Measurements from ENCODE around the gene COA8. TPM values are rescaled to one million over a fixed set of nuclear protein-coding genes. Genes with fewer than 3 reads are reported as not detected.

The COA8 gene
- total and polyA plus RNA-seq, 2 donors (not counting 1 experiment from before 2014, with no cell fraction given): 25.5 to 26.4 TPM

GRCh38 chr14:103634156-103634555 is 71.4 kb downstream of the COA8 start:
- Histone ChIP-seq H3K79me2 (ENCODE audit: control insufficient read depth, insufficient read depth, low read length) (peaks cover 99% of the 10 kb centered on the region), H3K9me3 (ENCODE audit: control insufficient read depth, insufficient read depth, low read depth, low read length) (no peaks in the 10 kb centered on the region), H3K4me2 (ENCODE audit: extremely low read depth, insufficient read depth, low read length) (peak overlapping the region; percentile 60), H3K4me1 (ENCODE audit: control insufficient read depth, extremely low read depth, insufficient read depth, low read length) (peaks cover 11% of the 10 kb centered on the region), H2AFZ (ENCODE audit: low read length) (no peak overlapping the region), H3K27ac (ENCODE audit: insufficient read depth, low read length) (peak overlapping the region; percentile 4), H3K9ac (ENCODE audit: insufficient read depth, low read length) (no peak overlapping the region), H4K20me1 (ENCODE audit: control insufficient read depth, extremely low read depth, insufficient read depth, low read length) (peaks cover 7% of the 10 kb centered on the region), H3K4me3 (replicated peaks in 1 of 4; ENCODE audit: control extremely low read depth in 1 of 4, insufficient read depth in 1 of 4, low read depth in 3 of 4, low read length in 4 of 4) (no peak overlapping the region), H3K36me3 (ENCODE audit: control insufficient read depth, insufficient read depth, low read length) (peaks cover 4% of the 10 kb centered on the region), H3K27me3 (ENCODE audit: control insufficient read depth, insufficient read depth, low read length) (no peaks in the 10 kb centered on the region)
- no peak for DNase-seq (ENCODE audit: low read depth in 2 of 2)
- TF ChIP-seq, protein P1, sequence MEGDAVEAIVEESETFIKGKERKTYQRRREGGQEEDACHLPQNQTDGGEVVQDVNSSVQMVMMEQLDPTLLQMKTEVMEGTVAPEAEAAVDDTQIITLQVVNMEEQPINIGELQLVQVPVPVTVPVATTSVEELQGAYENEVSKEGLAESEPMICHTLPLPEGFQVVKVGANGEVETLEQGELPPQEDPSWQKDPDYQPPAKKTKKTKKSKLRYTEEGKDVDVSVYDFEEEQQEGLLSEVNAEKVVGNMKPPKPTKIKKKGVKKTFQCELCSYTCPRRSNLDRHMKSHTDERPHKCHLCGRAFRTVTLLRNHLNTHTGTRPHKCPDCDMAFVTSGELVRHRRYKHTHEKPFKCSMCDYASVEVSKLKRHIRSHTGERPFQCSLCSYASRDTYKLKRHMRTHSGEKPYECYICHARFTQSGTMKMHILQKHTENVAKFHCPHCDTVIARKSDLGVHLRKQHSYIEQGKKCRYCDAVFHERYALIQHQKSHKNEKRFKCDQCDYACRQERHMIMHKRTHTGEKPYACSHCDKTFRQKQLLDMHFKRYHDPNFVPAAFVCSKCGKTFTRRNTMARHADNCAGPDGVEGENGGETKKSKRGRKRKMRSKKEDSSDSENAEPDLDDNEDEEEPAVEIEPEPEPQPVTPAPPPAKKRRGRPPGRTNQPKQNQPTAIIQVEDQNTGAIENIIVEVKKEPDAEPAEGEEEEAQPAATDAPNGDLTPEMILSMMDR (conservative IDR thresholded peaks at IDR 0.05 in 1 of 2, IDR thresholded peaks at IDR 0.05 in 1 of 2; ENCODE audit: low read depth in 1 of 2, low read length in 2 of 2): no peak
- TF ChIP-seq EZH2 (IDR thresholded peaks at IDR 0.05; ENCODE audit: low read length, missing control alignments): no peak

DNA sequence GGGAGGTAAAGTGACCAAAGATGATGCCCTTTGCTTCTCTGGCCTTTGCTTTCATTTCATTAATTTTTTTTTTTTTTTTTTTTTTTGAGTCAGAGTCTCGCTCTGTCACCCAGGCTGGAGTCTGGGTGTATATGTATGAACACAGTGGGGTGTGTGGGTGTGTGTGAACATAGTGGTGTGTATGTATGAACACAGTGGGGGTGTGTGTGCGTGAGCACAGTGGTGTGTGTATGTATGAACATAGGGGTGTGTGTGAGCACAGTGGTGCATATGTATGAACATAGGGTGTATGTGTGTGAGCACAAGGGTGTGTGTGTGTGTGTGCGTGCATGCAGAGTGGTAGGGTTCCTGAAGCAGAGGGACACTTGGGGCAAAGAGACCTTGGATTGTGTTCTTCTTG is 75.8 kb downstream of the COA8 start:
- TF ChIP-seq, protein P1 (conservative IDR thresholded peaks at IDR 0.05 in 1 of 2, IDR thresholded peaks at IDR 0.05 in 1 of 2; ENCODE audit: low read depth in 1 of 2, low read length in 2 of 2): no peak
- TF ChIP-seq EZH2 (IDR thresholded peaks at IDR 0.05; ENCODE audit: low read length, missing control alignments): no peak
- Histone ChIP-seq H3K4me1 (ENCODE audit: control insufficient read depth, extremely low read depth, insufficient read depth, low read length) (peaks cover 11% of the 10 kb centered on the region), H3K27ac (ENCODE audit: insufficient read depth, low read length) (peak overlapping the region; percentile 61), H4K20me1 (ENCODE audit: control insufficient read depth, extremely low read depth, insufficient read depth, low read length) (peaks cover 2% of the 10 kb centered on the region), H3K27me3 (ENCODE audit: control insufficient read depth, insufficient read depth, low read length) (no peaks in the 10 kb centered on the region), H3K79me2 (ENCODE audit: control insufficient read depth, insufficient read depth, low read length) (peaks cover 97% of the 10 kb centered on the region), H3K36me3 (ENCODE audit: control insufficient read depth, insufficient read depth, low read length) (peaks cover 4% of the 10 kb centered on the region), H3K9ac (ENCODE audit: insufficient read depth, low read length) (no peak overlapping the region), H3K4me3 (replicated peaks in 1 of 4; ENCODE audit: control extremely low read depth in 1 of 4, insufficient read depth in 1 of 4, low read depth in 3 of 4, low read length in 4 of 4) (no peak overlapping the region), H2AFZ (ENCODE audit: low read length) (no peak overlapping the region), H3K4me2 (ENCODE audit: extremely low read depth, insufficient read depth, low read length) (peak overlapping the region; percentile 23), H3K9me3 (ENCODE audit: control insufficient read depth, insufficient read depth, low read depth, low read length) (no peaks in the 10 kb centered on the region)
- no peak for DNase-seq (ENCODE audit: low read depth in 2 of 2)

Other genes starting within 250 kb of the COA8 start
- gene EIF5, start 228.7 kb upstream of the COA8 start, total RNA-seq: 158 and 185 TPM in 2 replicates
- 333 and 400 TPM in 2 replicates for gene EIF5, start 228.7 kb upstream of the COA8 start, polyA plus RNA-seq
- 93.7 and 119 TPM in 2 replicates for gene MARK3, start 177.5 kb upstream of the COA8 start, total RNA-seq
- gene MARK3, start 177.5 kb upstream of the COA8 start, polyA plus RNA-seq: 76.0 and 76.7 TPM in 2 replicates
- gene CKB, start 40.1 kb upstream of the COA8 start, total RNA-seq: 69.9 and 136 TPM in 2 replicates
- 57.2 and 65.2 TPM in 2 replicates for gene CKB, start 40.1 kb upstream of the COA8 start, polyA plus RNA-seq
- 10.6 and 11.0 TPM in 2 replicates for gene TRMT61A, start 33.8 kb upstream of the COA8 start, total RNA-seq
- gene TRMT61A, start 33.8 kb upstream of the COA8 start, polyA plus RNA-seq: 4.2 and 5.0 TPM in 2 replicates
- 25.8 and 28.8 TPM in 2 replicates for gene BAG5, start 303 bp upstream of the COA8 start, total RNA-seq
- 14.3 and 14.9 TPM in 2 replicates for gene BAG5, start 303 bp upstream of the COA8 start, polyA plus RNA-seq
- gene KLC1, start 66.3 kb downstream of the COA8 start, total RNA-seq: 138 and 219 TPM in 2 replicates
- 180 and 185 TPM in 2 replicates for gene KLC1, start 66.3 kb downstream of the COA8 start, polyA plus RNA-seq
- 2.8 and 9.2 TPM in 2 replicates for gene XRCC3, start 152.5 kb downstream of the COA8 start, total RNA-seq
- gene XRCC3, start 152.5 kb downstream of the COA8 start, polyA plus RNA-seq: 4.9 and 10.7 TPM in 2 replicates
- gene ZFYVE21, start 152.8 kb downstream of the COA8 start, total RNA-seq: 67.0 and 84.9 TPM in 2 replicates
- gene ZFYVE21, start 152.8 kb downstream of the COA8 start, polyA plus RNA-seq: 94.5 and 125 TPM in 2 replicates

Data from fibroblast of lung (primary cell).